SK-N-SH treated with all-trans-retinoic acid at 6 μM for 48 hours (cell line): ENCODE measurements around the gene MORC4.

Experiments
- ATAC-seq: fragments of 200-7000 bp; cut with Tn5 transposase; 3 replicates; pipeline ENCODE4 v1.9.1; 2020; ENCODE audit warnings: mild to moderate bottlenecking, moderate library complexity
- ARNTL ChIP-seq: fragments of 450-650 bp; formaldehyde crosslinking; IDR thresholded peaks from 2 replicates; pipeline ENCODE4 v1.5.0; 2020; ENCODE audit warnings: low read depth, mild to moderate bottlenecking, moderate library complexity, borderline replicate concordance
- BACH2 ChIP-seq: fragments of 250-450 bp; sonication (Bioruptor Pico); IDR thresholded peaks from 2 replicates; pipeline ENCODE4 v1.9.0; 2021; ENCODE audit warnings: mild to moderate bottlenecking, borderline replicate concordance
- CREB5 ChIP-seq: fragments of 250-450 bp; sonication (Bioruptor Pico); IDR thresholded peaks from 2 replicates; pipeline ENCODE4 v1.5.1; 2020; ENCODE audit warnings: low read depth, mild to moderate bottlenecking, moderate library complexity
- CSDC2 ChIP-seq: fragments of 250-450 bp; sonication (Bioruptor Pico); IDR thresholded peaks from 2 replicates; pipeline ENCODE4 v1.5.0; 2020; ENCODE audit warnings: mild to moderate bottlenecking, moderate library complexity
- CSRNP3 ChIP-seq: fragments of 250-450 bp; sonication (Bioruptor Pico); IDR thresholded peaks from 2 replicates; pipeline ENCODE4 v1.5.1; 2021; ENCODE audit warnings: mild to moderate bottlenecking, moderate library complexity
- ESRRG ChIP-seq: fragments of 250-450 bp; sonication (Bioruptor Pico); IDR thresholded peaks from 2 replicates; pipeline ENCODE4 v1.6.1; 2021; ENCODE audit warnings: mild to moderate bottlenecking
- ISL1 ChIP-seq: fragments of 250-450 bp; sonication (Bioruptor Pico); IDR thresholded peaks from 2 replicates; pipeline ENCODE4 v2.1.2; 2022; ENCODE audit warnings: mild to moderate bottlenecking, moderate library complexity
- PATZ1 ChIP-seq: fragments of 250-450 bp; sonication (Bioruptor Pico); IDR thresholded peaks from 2 replicates; pipeline ENCODE4 v1.8.0; 2020; ENCODE audit warnings: mild to moderate bottlenecking, moderate library complexity, borderline replicate concordance
- POU6F1 ChIP-seq: fragments of 250-450 bp; sonication (Bioruptor Pico); IDR thresholded peaks from 2 replicates; pipeline ENCODE4 v1.8.0; 2021; ENCODE audit warnings: low read depth, mild to moderate bottlenecking, moderate library complexity, borderline replicate concordance
- PPARA ChIP-seq: fragments of 250-450 bp; sonication (Bioruptor Pico); IDR thresholded peaks from 2 replicates; pipeline ENCODE4 v1.5.0; 2020; ENCODE audit warnings: mild to moderate bottlenecking, borderline replicate concordance
- RARB ChIP-seq: fragments of 250-450 bp; sonication (Bioruptor Pico); IDR thresholded peaks from 2 replicates; pipeline ENCODE4 v1.8.0; 2021; ENCODE audit warnings: mild to moderate bottlenecking, moderate library complexity
- SNAI2 ChIP-seq: fragments of 250-450 bp; sonication (Bioruptor Pico); IDR thresholded peaks from 2 replicates; pipeline ENCODE4 v1.5.0; 2020; ENCODE audit warnings: mild to moderate bottlenecking, moderate library complexity
- TCF4 ChIP-seq: fragments of 250-450 bp; sonication (Bioruptor Pico); IDR thresholded peaks from 2 replicates; pipeline ENCODE4 v1.8.0; 2021; ENCODE audit warnings: mild to moderate bottlenecking, moderate library complexity, borderline replicate concordance
- TOX ChIP-seq: fragments of 250-450 bp; sonication (Bioruptor Pico); IDR thresholded peaks from 2 replicates; pipeline ENCODE4 v1.8.0; 2021; ENCODE audit warnings: mild to moderate bottlenecking, moderate library complexity, borderline replicate concordance
- TSHZ2 ChIP-seq: fragments of 250-450 bp; sonication (Bioruptor Pico); IDR thresholded peaks from 2 replicates; pipeline ENCODE4 v1.5.0; 2020; ENCODE audit warnings: mild to moderate bottlenecking, moderate library complexity
- ZC3H10 ChIP-seq: fragments of 250-450 bp; sonication (Bioruptor Pico); IDR thresholded peaks from 2 replicates; pipeline ENCODE4 v1.5.1; 2021; ENCODE audit warnings: mild to moderate bottlenecking, moderate library complexity
- ZFP3 ChIP-seq: fragments of 250-450 bp; sonication (Bioruptor Pico); IDR thresholded peaks from 2 replicates; pipeline ENCODE4 v1.5.0; 2020; ENCODE audit warnings: mild to moderate bottlenecking, moderate library complexity
- ZFP30 ChIP-seq: fragments of 450-650 bp; formaldehyde crosslinking; IDR thresholded peaks from 2 replicates; pipeline ENCODE4 v1.5.0; 2022; ENCODE audit warnings: mild to moderate bottlenecking, moderate library complexity
- ZNF565 ChIP-seq: fragments of 450-650 bp; formaldehyde crosslinking; conservative IDR thresholded peaks from 2 replicates; pipeline ENCODE4 v1.5.0; 2020; ENCODE audit warnings: low read depth, mild to moderate bottlenecking, moderate library complexity
- ZNF70 ChIP-seq: fragments of 450-650 bp; formaldehyde crosslinking; IDR thresholded peaks from 2 replicates; pipeline ENCODE4 v1.5.0; 2020; ENCODE audit warnings: mild to moderate bottlenecking, moderate library complexity
- ZNF8 ChIP-seq: fragments of 450-650 bp; formaldehyde crosslinking; IDR thresholded peaks from 2 replicates; pipeline ENCODE4 v1.5.0; 2020; ENCODE audit warnings: mild to moderate bottlenecking, moderate library complexity

Gene MORC4

GRCh38 chrX:106921637-106922036, 78.4 kb downstream of the MORC4 start:
- no peak for TF ChIP-seq ZNF565 (CRISPR knock-in tag)
- no peak for TF ChIP-seq POU6F1
- ATAC-seq, result no peak

- no peak for TF ChIP-seq CREB5 (CRISPR knock-in tag)
- no peak for TF ChIP-seq ZFP3 (CRISPR knock-in tag)
- TF ChIP-seq RARB (CRISPR knock-in tag), result no peak
- no peak for TF ChIP-seq ZNF8 (CRISPR knock-in tag)
- no peak for TF ChIP-seq CSRNP3 (CRISPR knock-in tag)
- no peak for TF ChIP-seq ZC3H10 (CRISPR knock-in tag)
- no peak for TF ChIP-seq ESRRG (CRISPR knock-in tag)
- TF ChIP-seq ZFP30 (CRISPR knock-in tag), result no peak
- no peak for TF ChIP-seq ZNF70 (CRISPR knock-in tag)
- no peak for TF ChIP-seq PATZ1 (CRISPR knock-in tag)
- no peak for TF ChIP-seq TCF4
- no peak for TF ChIP-seq SNAI2 (CRISPR knock-in tag)
- no peak for TF ChIP-seq ISL1
- no peak for TF ChIP-seq ARNTL (CRISPR knock-in tag)
- no peak for TF ChIP-seq CSDC2 (CRISPR knock-in tag)
- no peak for TF ChIP-seq PPARA
- no peak for TF ChIP-seq TSHZ2 (CRISPR knock-in tag)
- TF ChIP-seq POU6F1, result no peak
- no peak for TF ChIP-seq BACH2
- ATAC-seq, result no peak
Measured at GRCh38 chrX:106919932-106920452, 80.0 kb downstream of the MORC4 start, which contains the start of gene CLDN2. Gene CLDN2 (plus strand): TSS chrX:106920402. CDS start chrX:106928229, 7,827 bp downstream.

- ATAC-seq, result peak; percentile 79
- TF ChIP-seq ZFP30 (CRISPR knock-in tag) (no peak), ISL1 (no peak), RARB (CRISPR knock-in tag) (no peak), ZC3H10 (CRISPR knock-in tag) (no peak), CSDC2 (CRISPR knock-in tag) (no peak), CREB5 (CRISPR knock-in tag) (no peak), TOX (CRISPR knock-in tag) (no peak), CSRNP3 (CRISPR knock-in tag) (no peak), ZNF70 (CRISPR knock-in tag) (no peak), PATZ1 (CRISPR knock-in tag) (no peak)
Measured at GRCh38 chrX:106917830-106918500, 82.0 kb downstream of the MORC4 start.
